Stimulated activated CD4-positive, alpha-beta T cell treated with anti-CD3 and anti-CD28 coated beads, Interleukin-4, amount 100 ng/mL, for 48 hours (primary cell): ENCODE results near the gene ZNF563.
"Not testable (repeated sequence)": the region's sequence is repeated elsewhere in the genome, so short reads cannot be mapped to it uniquely, and the experiment has no call there.

Experiments used
- DNase-seq, 2 donors: peaks; one replicate each; pipeline ENCODE4 v3.0.0-alpha.2; 2020; ENCODE audit warnings: low read depth in 2 of 2

ZNF563 gene

GRCh38 chr19:12333162-12334159, at the start of gene ZNF563:
ZNF563 (minus strand) TSS chr19:12333633; CDS start chr19:12333482, 151 bp downstream.
- DNase-seq: peak; percentile 98

GRCh38 chr19:12380444-12380737, 47.0 kb upstream of the ZNF563 start:
- no peak for DNase-seq

- DNase-seq: no peak
Observed at GRCh38 chr19:12379732-12380443, 46.5 kb upstream of the ZNF563 start.

DNA sequence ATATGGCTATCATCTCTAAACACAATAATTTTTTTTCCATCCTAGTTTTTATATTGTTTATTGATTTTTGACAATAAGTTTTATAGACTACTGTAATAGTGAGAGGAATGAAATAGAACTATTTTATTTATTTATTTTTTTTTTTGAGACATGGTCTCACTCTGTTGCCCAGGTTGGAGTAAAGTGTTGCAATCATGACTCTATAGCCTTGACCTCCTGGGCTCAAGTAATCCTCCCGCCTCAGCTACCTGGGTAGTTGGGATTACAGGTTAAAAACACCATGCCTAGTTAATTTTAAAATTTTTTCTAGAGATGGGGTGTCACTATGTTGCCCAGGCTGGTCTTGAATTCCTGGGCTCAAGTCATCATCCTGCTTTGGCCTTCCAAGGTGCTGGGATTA, 40.6 kb upstream of the ZNF563 start:
- no peak for DNase-seq

DNA sequence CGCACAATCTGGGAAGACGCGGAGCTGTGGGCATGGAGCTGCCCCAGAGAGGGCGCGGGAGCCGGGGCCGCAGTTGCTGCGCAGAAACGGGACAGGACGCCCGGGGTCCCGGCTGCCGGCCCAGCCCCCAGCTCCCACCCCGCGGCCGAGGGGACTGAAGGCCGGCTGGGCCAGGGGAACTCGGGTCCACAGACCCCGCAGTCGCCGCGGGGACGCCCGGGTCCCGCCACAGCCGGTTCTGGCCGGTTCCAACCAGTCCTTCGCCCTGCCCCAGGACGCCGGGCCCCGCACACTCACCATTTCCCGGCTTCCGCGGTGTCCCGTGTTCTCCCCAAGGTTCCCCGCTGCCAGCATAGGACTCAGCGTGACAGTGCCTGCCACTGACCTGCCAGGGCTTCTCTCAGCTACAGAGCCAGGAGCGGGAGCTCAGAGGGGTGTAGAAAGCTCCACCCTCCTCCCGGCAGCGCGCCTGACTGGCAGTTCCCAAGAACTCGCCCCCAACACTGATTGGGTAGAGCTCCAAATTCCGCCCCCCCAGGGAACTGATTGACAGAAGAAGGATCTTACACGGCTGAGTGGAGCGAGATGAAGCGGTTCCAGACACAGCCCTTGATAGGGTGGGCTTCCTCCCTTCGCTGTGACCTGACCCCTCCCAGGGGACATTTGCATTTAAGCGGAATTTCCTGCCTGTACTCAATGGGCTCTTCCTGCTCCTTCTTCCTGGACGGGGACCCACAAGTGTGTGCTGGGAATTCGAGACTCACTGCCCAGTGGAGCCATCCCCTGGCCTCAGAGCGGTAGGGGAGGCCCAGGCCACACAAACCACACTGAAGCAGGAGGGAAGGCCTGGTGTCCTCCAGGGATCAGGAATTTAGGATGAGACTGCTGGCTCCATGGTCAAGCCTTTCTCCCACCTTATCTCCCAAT, 32.1 kb upstream of the ZNF563 start, which contains the start of gene ZNF442:
Gene ZNF442 (minus strand): TSS at position 448 of the 927 bp plus-strand sequence. CDS start 2,052 bp downstream, outside the sequence.
- peak; percentile 81 to 90 for DNase-seq

GRCh38 chr19:12364391-12365235, 31.2 kb upstream of the ZNF563 start:
- DNase-seq: peak in 1 of 2 donors; percentile 1

GRCh38 chr19:12362236-12362635, 28.8 kb upstream of the ZNF563 start:
- not testable (repeated sequence) for DNase-seq

GRCh38 chr19:12353375-12353774, 19.9 kb upstream of the ZNF563 start:
- no peak for DNase-seq

DNA sequence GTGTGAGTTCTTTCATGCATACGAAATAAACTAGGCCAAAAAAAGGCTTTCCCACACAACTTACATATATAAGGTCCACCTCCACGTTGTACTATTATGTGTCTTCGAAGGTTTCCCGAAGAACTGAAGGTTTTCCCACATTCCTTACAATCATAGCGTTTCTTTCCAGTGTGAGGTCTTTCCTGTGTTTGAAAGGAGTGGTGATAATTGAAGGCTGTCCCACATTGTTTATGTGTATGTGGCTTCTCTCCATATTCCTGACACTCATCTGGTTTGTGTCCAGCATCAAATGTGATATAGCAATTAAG, 17.4 kb upstream of the ZNF563 start:
- DNase-seq: no peak

DNA sequence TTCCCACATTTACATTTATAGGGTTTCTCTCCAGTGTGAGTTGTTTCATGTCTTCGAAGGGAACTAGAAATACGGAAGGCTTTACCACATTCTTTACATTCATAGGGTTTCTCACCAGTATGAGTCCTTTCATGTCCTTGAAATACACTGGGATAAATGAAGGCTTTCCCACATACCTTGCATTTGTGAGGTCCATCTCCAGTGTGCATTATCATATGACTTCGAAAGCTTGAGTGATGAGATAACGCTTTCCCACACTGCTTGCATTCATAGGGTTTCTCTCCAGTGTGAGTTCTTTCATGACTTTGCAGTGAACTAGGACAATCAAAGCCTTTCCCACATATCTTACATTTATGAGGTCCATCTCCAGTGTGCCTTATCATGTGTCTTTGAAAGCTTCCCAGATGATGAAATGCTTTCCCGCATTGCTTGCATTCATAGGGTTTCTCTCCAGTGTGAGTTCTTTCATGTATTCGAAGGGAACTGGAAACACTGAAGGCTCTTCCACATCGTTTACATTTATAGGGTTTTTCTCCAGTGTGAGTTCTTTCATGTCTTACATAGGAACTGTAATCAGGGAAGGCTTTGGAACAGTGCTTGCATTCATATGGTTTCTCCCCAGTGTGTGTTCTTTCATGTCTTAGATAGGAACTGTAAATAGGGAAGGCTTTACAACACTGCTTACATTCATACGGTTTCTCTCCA, 16.9 kb upstream of the ZNF563 start:
- no peak for DNase-seq

DNA sequence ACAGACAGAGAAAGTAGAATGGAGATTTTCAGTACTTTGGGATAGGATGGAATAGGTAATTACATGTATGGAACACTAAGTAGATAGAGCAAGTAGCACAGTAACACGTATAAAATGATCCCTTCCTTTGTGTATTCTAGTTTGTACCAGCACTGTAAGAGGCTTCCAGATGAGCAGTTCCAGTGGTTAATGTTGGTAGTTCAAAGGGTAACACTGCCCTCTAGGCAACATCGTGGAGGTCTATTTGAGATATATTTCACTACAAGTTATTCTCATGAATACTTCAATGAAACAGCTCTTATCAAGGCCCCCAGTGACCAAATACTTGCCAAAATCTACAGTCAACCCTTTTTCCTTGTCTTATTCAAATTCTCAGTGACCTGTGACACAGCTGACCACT, 13.5 kb upstream of the ZNF563 start:
- no peak for DNase-seq

- no peak for DNase-seq
Observed at GRCh38 chr19:12345197-12345596, 11.8 kb upstream of the ZNF563 start.

GRCh38 chr19:12331211-12331941, 2.1 kb downstream of the ZNF563 start:
- DNase-seq: peak; percentile 70 to 80

DNA sequence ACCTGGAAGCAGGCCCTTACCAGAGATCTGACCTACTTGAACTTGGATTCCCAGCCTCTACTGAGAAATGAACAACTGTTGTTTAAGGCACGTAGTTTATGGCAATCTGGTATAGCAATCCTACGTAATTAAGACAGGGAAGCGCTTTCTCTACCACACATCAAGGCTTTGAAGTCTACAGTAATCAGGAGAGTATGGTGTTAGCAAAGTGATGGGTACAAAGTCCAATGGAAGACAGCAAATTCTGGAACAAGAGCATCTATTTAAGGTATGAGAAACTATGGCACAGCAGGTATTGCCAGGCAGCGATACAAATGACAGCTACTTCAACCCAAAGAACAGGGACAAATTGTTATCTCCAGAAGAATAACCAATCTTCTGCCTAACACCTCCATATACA, 3.1 kb downstream of the ZNF563 start:
- no peak for DNase-seq

DNA sequence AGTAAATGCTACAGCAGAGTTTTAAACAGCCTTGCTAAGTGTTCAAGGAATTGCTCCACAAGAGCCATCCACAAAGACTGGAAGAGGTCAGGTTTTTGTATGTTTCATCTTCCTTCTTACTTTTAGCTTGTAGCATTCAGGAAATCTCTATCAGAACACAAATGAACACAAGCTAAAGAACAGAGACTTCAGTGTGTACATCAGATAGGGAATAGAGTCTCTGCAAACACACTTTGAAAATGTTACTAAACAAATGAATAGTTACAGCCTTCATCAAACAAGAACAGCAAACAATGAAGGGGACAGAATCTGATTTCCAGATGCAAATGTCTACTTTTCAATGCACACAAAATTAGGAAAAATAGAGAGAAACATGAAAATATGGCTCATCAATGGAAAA, 7.7 kb downstream of the ZNF563 start:
- no peak for DNase-seq

DNA sequence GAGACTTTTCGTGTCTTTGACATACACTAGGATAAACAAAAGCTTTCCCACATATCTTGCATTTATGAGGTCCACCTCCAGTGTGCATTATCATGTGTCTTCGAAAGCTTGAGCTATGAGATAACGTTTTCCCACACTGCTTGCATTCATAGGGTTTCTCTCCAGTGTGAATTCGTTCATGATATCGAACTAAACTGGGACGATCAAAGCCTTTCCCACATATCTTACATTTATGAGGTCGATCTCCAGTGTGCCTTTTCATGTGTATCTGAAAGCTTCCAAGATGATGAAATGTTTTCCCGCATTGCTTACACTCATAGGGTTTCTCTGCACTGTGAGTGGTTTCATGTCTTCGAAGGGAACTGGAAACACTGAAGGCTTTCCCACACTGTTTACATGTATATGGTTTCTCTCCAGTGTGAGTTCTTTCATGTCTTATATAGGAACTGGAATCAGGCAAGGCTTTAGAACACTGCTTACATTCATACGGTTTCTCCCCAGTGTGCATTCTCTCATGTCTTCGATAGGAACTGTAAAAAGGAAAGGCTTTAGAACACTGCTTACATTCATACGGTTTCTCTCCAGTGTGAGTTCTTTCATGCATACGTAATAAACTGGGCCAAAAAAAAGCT, 14.5 kb downstream of the ZNF563 start:
- DNase-seq: no peak

- DNase-seq: no peak
Observed at GRCh38 chr19:12314553-12314952, 18.9 kb downstream of the ZNF563 start.

DNA sequence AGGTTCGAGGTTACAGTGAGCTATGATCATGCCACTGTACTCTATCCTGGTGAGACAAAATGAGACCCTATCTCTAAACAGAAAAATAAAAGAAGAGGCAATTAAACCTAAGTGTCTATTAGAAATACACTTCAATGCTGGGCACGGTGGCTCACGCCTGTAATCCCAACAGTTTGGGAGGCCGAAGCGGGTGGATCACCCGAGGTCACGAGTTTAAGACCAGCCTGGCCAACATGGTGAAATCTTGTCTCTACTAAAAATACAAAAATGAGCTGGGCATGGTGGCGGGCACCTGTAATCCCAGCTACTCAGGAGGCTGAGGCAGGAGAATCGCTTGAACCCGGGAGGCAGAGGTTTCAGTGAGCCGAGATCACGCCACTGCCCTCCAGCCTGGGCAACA, 24.5 kb downstream of the ZNF563 start:
- not testable (repeated sequence) for DNase-seq

DNA sequence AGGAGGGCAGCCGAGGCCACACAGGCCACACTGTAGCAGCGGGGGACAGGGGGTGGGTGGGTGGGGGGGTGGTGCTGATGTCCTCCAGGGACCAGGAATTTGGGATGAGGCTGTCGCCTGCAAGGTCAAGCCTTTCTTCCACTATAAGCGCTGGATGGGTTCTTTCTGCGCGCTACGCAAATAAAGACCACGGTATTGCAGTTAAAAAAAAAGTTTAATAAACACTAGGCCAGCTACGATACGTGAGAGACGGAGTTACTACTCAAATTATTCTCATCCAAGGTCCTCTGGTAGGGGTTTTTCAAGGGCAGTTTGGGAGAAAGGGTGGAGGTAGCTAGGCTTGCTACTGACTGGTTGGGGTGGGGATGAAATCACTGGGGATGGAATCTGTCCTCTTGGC, 38.2 kb downstream of the ZNF563 start:
- DNase-seq: no peak
